ENCODE results near the gene CCND2. TPM values are rescaled to one million over a fixed set of nuclear protein-coding genes. Genes with fewer than 3 reads are reported as not detected.

CCND2 gene
- total and polyA plus RNA-seq, 9 of the 15 experiments (the other 6 are each of a cell fraction or from before 2014, with no cell fraction given) = 13.6 to 99.3 (median 39.6) TPM

- TF ChIP-seq, protein P1, sequence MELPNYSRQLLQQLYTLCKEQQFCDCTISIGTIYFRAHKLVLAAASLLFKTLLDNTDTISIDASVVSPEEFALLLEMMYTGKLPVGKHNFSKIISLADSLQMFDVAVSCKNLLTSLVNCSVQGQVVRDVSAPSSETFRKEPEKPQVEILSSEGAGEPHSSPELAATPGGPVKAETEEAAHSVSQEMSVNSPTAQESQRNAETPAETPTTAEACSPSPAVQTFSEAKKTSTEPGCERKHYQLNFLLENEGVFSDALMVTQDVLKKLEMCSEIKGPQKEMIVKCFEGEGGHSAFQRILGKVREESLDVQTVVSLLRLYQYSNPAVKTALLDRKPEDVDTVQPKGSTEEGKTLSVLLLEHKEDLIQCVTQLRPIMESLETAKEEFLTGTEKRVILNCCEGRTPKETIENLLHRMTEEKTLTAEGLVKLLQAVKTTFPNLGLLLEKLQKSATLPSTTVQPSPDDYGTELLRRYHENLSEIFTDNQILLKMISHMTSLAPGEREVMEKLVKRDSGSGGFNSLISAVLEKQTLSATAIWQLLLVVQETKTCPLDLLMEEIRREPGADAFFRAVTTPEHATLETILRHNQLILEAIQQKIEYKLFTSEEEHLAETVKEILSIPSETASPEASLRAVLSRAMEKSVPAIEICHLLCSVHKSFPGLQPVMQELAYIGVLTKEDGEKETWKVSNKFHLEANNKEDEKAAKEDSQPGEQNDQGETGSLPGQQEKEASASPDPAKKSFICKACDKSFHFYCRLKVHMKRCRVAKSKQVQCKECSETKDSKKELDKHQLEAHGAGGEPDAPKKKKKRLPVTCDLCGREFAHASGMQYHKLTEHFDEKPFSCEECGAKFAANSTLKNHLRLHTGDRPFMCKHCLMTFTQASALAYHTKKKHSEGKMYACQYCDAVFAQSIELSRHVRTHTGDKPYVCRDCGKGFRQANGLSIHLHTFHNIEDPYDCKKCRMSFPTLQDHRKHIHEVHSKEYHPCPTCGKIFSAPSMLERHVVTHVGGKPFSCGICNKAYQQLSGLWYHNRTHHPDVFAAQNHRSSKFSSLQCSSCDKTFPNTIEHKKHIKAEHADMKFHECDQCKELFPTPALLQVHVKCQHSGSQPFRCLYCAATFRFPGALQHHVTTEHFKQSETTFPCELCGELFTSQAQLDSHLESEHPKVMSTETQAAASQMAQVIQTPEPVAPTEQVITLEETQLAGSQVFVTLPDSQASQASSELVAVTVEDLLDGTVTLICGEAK (IDR thresholded peaks at IDR 0.05) = peak; percentile 60; the same call in 1 of the 2 replicates
- TF ChIP-seq, protein P1 (CRISPR knock-in tag; IDR thresholded peaks at IDR 0.05) = no peak
- TF ChIP-seq YY1 (IDR thresholded peaks at IDR 0.05; ENCODE audit: borderline replicate concordance in 1 of 3, control insufficient read depth in 1 of 3, extremely low read depth in 1 of 3, insufficient read depth in 3 of 3, insufficient read length in 1 of 3, insufficient replicate concordance in 2 of 3, low read depth in 1 of 3, low read length in 2 of 3) (peak in 1 of 3 experiments; percentile 71), NFXL1 (CRISPR knock-in tag; IDR thresholded peaks at IDR 0.05) (no peak), STAG1 (CRISPR knock-in tag; IDR thresholded peaks at IDR 0.05; ENCODE audit: borderline replicate concordance) (no peak), MEF2D (tag; conservative IDR thresholded peaks at IDR 0.05; ENCODE audit: low read depth) (no peak), RCOR1 (IDR thresholded peaks at IDR 0.05; ENCODE audit: borderline replicate concordance in 1 of 2, low read depth in 2 of 2, low read length in 2 of 2) (peak; percentile 100), HMBOX1 (IDR thresholded peaks at IDR 0.05) (no peak), GABPB2 (CRISPR knock-in tag; conservative IDR thresholded peaks at IDR 0.05) (no peak), CTBP1 (IDR thresholded peaks at IDR 0.05; ENCODE audit: borderline replicate concordance) (peak; percentile 91), CCNT2 (IDR thresholded peaks at IDR 0.05; ENCODE audit: borderline replicate concordance, extremely low read depth, insufficient read length, low read depth, low read length) (peak; percentile 98), SRSF3 (IDR thresholded peaks at IDR 0.05; ENCODE audit: insufficient read depth, low read length) (no peak), ZNF57 (CRISPR knock-in tag; IDR thresholded peaks at IDR 0.05) (no peak), BCOR (IDR thresholded peaks at IDR 0.05) (peak; percentile 91), PHF21A (IDR thresholded peaks at IDR 0.05; ENCODE audit: borderline replicate concordance, low read depth) (peak; percentile 94), STAT5A (IDR thresholded peaks at IDR 0.05; ENCODE audit: borderline replicate concordance, low read length) (peak; percentile 44; the same call in 1 of the 2 replicates)
- TF ChIP-seq, protein P2, sequence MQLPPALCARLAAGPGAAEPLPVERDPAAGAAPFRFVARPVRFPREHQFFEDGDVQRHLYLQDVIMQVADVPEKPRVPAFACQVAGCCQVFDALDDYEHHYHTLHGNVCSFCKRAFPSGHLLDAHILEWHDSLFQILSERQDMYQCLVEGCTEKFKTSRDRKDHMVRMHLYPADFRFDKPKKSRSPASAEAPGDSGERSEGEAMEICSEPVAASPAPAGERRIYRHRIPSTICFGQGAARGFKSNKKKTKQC (CRISPR knock-in tag; IDR thresholded peaks at IDR 0.05) = no peak
These were observed 47.5 kb downstream of the CCND2 start, which contains the start of gene TIGAR (continued) for GRCh38 chr12:4320853-4321701.

Data from K562 (cell line).